H9 (cell line): Measurements from ENCODE around the gene NANOG. TPM values are rescaled to one million over a fixed set of nuclear protein-coding genes. Genes with fewer than 3 reads are reported as not detected.

Experiments used
- DNase-seq: peaks from one replicate; pipeline ENCODE4 v3.0.0-alpha.2; 2017
- H2AFZ ChIP-seq: one replicate; pipeline ENCODE4 v1.6.1; 2013; ENCODE audit warnings: mild to moderate bottlenecking, low read length, control low read depth, moderate library complexity
- H2AK5ac ChIP-seq: 2 replicates; pipeline ENCODE4 v1.6.1; 2013; ENCODE audit warnings: low read length, control low read depth, mixed read lengths; ENCODE audit not compliant: insufficient read length
- H2BK120ac ChIP-seq: one replicate; pipeline ENCODE4 v1.6.1; 2013; ENCODE audit warnings: low read depth, mild to moderate bottlenecking, low read length, control low read depth, inconsistent platforms; ENCODE audit not compliant: poor library complexity, severe bottlenecking
- H2BK12ac ChIP-seq: 2 replicates; pipeline ENCODE4 v1.6.1; 2013; ENCODE audit warnings: low read length, control low read depth, mixed read lengths, low read depth; ENCODE audit not compliant: insufficient read length
- H2BK15ac ChIP-seq: 2 replicates; pipeline ENCODE4 v1.6.1; 2013; ENCODE audit warnings: low read depth, low read length, control low read depth
- H2BK20ac ChIP-seq: one replicate; pipeline ENCODE4 v1.6.1; 2013; ENCODE audit warnings: low read depth, mild to moderate bottlenecking, low read length, control low read depth, inconsistent platforms; ENCODE audit not compliant: poor library complexity, severe bottlenecking
- H2BK5ac ChIP-seq: 2 replicates; pipeline ENCODE4 v1.6.1; 2013; ENCODE audit warnings: low read length, control low read depth, mixed read lengths; ENCODE audit not compliant: insufficient read length
- H3K14ac ChIP-seq: 2 replicates; pipeline ENCODE4 v1.6.1; 2013; ENCODE audit warnings: low read length, control low read depth; ENCODE audit not compliant: insufficient read depth
- H3K18ac ChIP-seq: 2 replicates; pipeline ENCODE4 v1.6.1; 2013; ENCODE audit warnings: low read depth, mild to moderate bottlenecking, mixed read lengths, low read length, control low read depth; ENCODE audit not compliant: insufficient read length
- H3K23ac ChIP-seq: 2 replicates; pipeline ENCODE4 v1.6.1; 2013; ENCODE audit warnings: low read length, control low read depth, mixed read lengths, low read depth; ENCODE audit not compliant: insufficient read length
- H3K23me2 ChIP-seq: 2 replicates; pipeline ENCODE4 v1.6.1; 2013; ENCODE audit warnings: low read depth, mild to moderate bottlenecking, mixed read lengths, low read length, control low read depth; ENCODE audit not compliant: insufficient read length, poor library complexity, severe bottlenecking
- H3K27ac ChIP-seq: 2 replicates; pipeline ENCODE4 v1.5.1; 2013; ENCODE audit warnings: low read length, control low read depth, mixed read lengths, low read depth; ENCODE audit not compliant: insufficient read length
- H3K27me3 ChIP-seq: 2 replicates; pipeline ENCODE4 v1.6.1; 2013; ENCODE audit warnings: low read length, control low read depth, inconsistent platforms; ENCODE audit not compliant: insufficient read depth
- H3K4ac ChIP-seq: 2 replicates; pipeline ENCODE4 v1.6.1; 2013; ENCODE audit warnings: low read depth, mild to moderate bottlenecking, control low read depth, inconsistent platforms, low read length, moderate library complexity
- H3K4me1 ChIP-seq: 2 replicates; pipeline ENCODE4 v1.6.1; 2013; ENCODE audit warnings: low read length, control low read depth, inconsistent platforms; ENCODE audit not compliant: insufficient read depth
- H3K4me2 ChIP-seq: 2 replicates; pipeline ENCODE4 v1.6.1; 2013; ENCODE audit warnings: low read length, control low read depth, mixed read lengths; ENCODE audit not compliant: insufficient read length, insufficient read depth
- H3K56ac ChIP-seq: 2 replicates; pipeline ENCODE4 v1.6.1; 2013; ENCODE audit warnings: low read depth, mild to moderate bottlenecking, mixed read lengths, low read length, control low read depth; ENCODE audit not compliant: insufficient read length
- H3K79me1 ChIP-seq: 2 replicates; pipeline ENCODE4 v1.6.1; 2013; ENCODE audit warnings: low read depth, mild to moderate bottlenecking, moderate library complexity, low read length, control low read depth, inconsistent platforms; ENCODE audit not compliant: insufficient read depth, poor library complexity, severe bottlenecking
- H3K79me2 ChIP-seq: 2 replicates; pipeline ENCODE4 v1.6.1; 2013; ENCODE audit warnings: low read length, control low read depth, inconsistent platforms; ENCODE audit not compliant: insufficient read depth
- H3K9ac ChIP-seq: 2 replicates; pipeline ENCODE4 v1.6.1; 2013; ENCODE audit warnings: low read length, control low read depth, mixed read lengths; ENCODE audit not compliant: insufficient read length; ENCODE audit errors: extremely low read depth
- H3K9me3 ChIP-seq: one replicate; pipeline ENCODE4 v1.6.1; 2013; ENCODE audit warnings: low read depth, low read length, inconsistent platforms; ENCODE audit not compliant: control insufficient read depth
- H3T11ph ChIP-seq: one replicate; pipeline ENCODE4 v1.6.1; 2013; ENCODE audit warnings: mild to moderate bottlenecking, low read length, control low read depth, inconsistent platforms
- H4K20me1 ChIP-seq: one replicate; pipeline ENCODE4 v1.6.1; 2013; ENCODE audit not compliant: control insufficient read depth, insufficient read length, insufficient read depth
- H4K5ac ChIP-seq: 2 replicates; pipeline ENCODE4 v1.6.1; 2013; ENCODE audit warnings: low read depth, mild to moderate bottlenecking, mixed read lengths, low read length, control low read depth; ENCODE audit not compliant: insufficient read length
- H4K8ac ChIP-seq: replicated peaks from 2 replicates; pipeline ENCODE4 v1.6.1; 2013; ENCODE audit warnings: low read length, control low read depth, mixed read lengths, low read depth; ENCODE audit not compliant: insufficient read length
- H4K91ac ChIP-seq: 2 replicates; pipeline ENCODE4 v1.6.1; 2013; ENCODE audit warnings: low read depth, mild to moderate bottlenecking, moderate library complexity, mixed read lengths, low read length, control low read depth; ENCODE audit not compliant: insufficient read length
- H3K27ac Mint-ChIP-seq, 3 experiments: 2 replicates in 2 of 3; 3 replicates in 1 of 3; pipeline ENCODE4 v1.8.0; 2020 to 2021; ENCODE audit warnings: mixed read lengths in 3 of 3, mild to moderate bottlenecking in 1 of 3, moderate library complexity in 1 of 3
- H3K27me3 Mint-ChIP-seq: 2 replicates; pipeline ENCODE4 v1.8.0; 2021; ENCODE audit warnings: low read depth, mild to moderate bottlenecking, moderate library complexity, mixed read lengths
- H3K36me3 Mint-ChIP-seq, 3 experiments: 2 replicates in 2 of 3; 3 replicates in 1 of 3; pipeline ENCODE4 v1.8.0; 2020 to 2021; ENCODE audit warnings: low read depth in 3 of 3, mixed read lengths in 3 of 3; ENCODE audit not compliant: insufficient read depth in 1 of 3
- H3K4me1 Mint-ChIP-seq, 2 experiments: 2 replicates each; pipeline ENCODE4 v1.8.0; 2020; ENCODE audit warnings: mixed read lengths in 2 of 2
- H3K4me3 Mint-ChIP-seq, 2 experiments: 2 replicates in 1 of 2; 3 replicates in 1 of 2; pipeline ENCODE4 v1.8.0; 2020 to 2021; ENCODE audit warnings: mild to moderate bottlenecking in 2 of 2, mixed read lengths in 2 of 2, moderate library complexity in 1 of 2
- H3K9me3 Mint-ChIP-seq, 2 experiments: 2 replicates in 1 of 2; 3 replicates in 1 of 2; pipeline ENCODE4 v1.8.0; 2020; ENCODE audit warnings: mild to moderate bottlenecking in 2 of 2, mixed read lengths in 2 of 2, moderate library complexity in 1 of 2
- CTCF ChIP-seq: fragments of 200-600 bp; sonication (generic); conservative IDR thresholded peaks from 3 replicates; pipeline ENCODE4 v1.8.0; 2021; ENCODE audit warnings: antibody characterized with exemption, mild to moderate bottlenecking
- WGBS: extraction: QIAGEN DNeasy Blood & Tissue Kit; methylation state at CpG from one replicate; pipeline ENCODE4 v1.1.7; 2013; ENCODE audit warnings: missing lambda C conversion rate, low lambda C conversion rate, mixed read lengths; ENCODE audit not compliant: insufficient read length; ENCODE audit errors: extremely low coverage; 5-methylcytosine and 5-hydroxymethylcytosine counted together
- total RNA-seq: library from RNA; stranded (reverse); gene quantifications from 2 replicates; pipeline ENCODE4 v1.2.1, GENCODE V29; 2021

The NANOG gene
- total RNA-seq, 1 experiment from 2014 or later, result 199 TPM

GRCh38 chr12:7834701-7835100 is 45.5 kb downstream of the NANOG start:
- H3K27me3 Mint-ChIP-seq, result no peaks in the 10 kb centered on the region
- no peak overlapping the region for H4K91ac ChIP-seq
- no peak overlapping the region for H3K4me2 ChIP-seq
- H2BK5ac ChIP-seq, result no peak overlapping the region
- no peak overlapping the region for H3K9ac ChIP-seq
- H3K4me1 Mint-ChIP-seq, result peaks cover 21 to 22% of the 10 kb centered on the region in 2 experiments
- no peaks in the 10 kb centered on the region for H3K23me2 ChIP-seq
- H3K27ac ChIP-seq, result no peak overlapping the region
- no peaks in the 10 kb centered on the region for H3K9me3 Mint-ChIP-seq
- H4K20me1 ChIP-seq, result no peaks in the 10 kb centered on the region
- H2AK5ac ChIP-seq, result no peak overlapping the region
- H3K56ac ChIP-seq, result no peak overlapping the region
- H3K27ac Mint-ChIP-seq, result no peak overlapping the region; a peak in 1 of 7 replicates
- H3K4me1 ChIP-seq, result no peaks in the 10 kb centered on the region
- H3K14ac ChIP-seq, result no peak overlapping the region
- H3K4me3 Mint-ChIP-seq, result no peak overlapping the region
- TF ChIP-seq CTCF, result no peak
- no peak overlapping the region for H2BK20ac ChIP-seq
- H2AFZ ChIP-seq, result no peak overlapping the region
- no peak overlapping the region for H4K8ac ChIP-seq
- no peaks in the 10 kb centered on the region for H3K36me3 Mint-ChIP-seq
- no CpG with 5 or more reads among the region's 1 CpG for WGBS
- no peak overlapping the region for H2BK15ac ChIP-seq
- H3K18ac ChIP-seq, result no peak overlapping the region
- no peaks in the 10 kb centered on the region for H3K9me3 ChIP-seq
- no peaks in the 10 kb centered on the region for H3K27me3 ChIP-seq
- no peak overlapping the region for H4K5ac ChIP-seq
- no peak overlapping the region for H3T11ph ChIP-seq
- DNase-seq, result no peak
- H3K79me2 ChIP-seq, result no peaks in the 10 kb centered on the region
- no peak overlapping the region for H3K4ac ChIP-seq
- H3K23ac ChIP-seq, result no peak overlapping the region
- no peaks in the 10 kb centered on the region for H3K79me1 ChIP-seq
- no peak overlapping the region for H2BK12ac ChIP-seq
- H2BK120ac ChIP-seq, result no peak overlapping the region
